Cardiac muscle cell (in vitro differentiated cells and primary cell): ENCODE data around the gene TSSK3. TPM values are rescaled to one million over a fixed set of nuclear protein-coding genes. Genes with fewer than 3 reads are reported as not detected.
A peak's percentile ranks its signal among the peaks of the same experiment; 100 is the strongest.

ENCODE experiments used
- DNase-seq, 2 donors: peaks; one replicate each; pipeline versions ENCODE4 v3.0.0 to v3.0.0-alpha.2; 2010 to 2017; ENCODE audit warnings: low read depth in 1 of 2, low spot score in 1 of 2
- H3K27ac ChIP-seq: fragments of 200-600 bp; sonication (generic); 2 replicates; pipeline ENCODE4 v1.5.1; 2016
- H3K27me3 ChIP-seq: fragments of 200-600 bp; sonication (generic); 2 replicates; pipeline ENCODE4 v1.6.0; 2016; ENCODE audit warnings: control low read depth
- H3K36me3 ChIP-seq: fragments of 200-600 bp; sonication (generic); 2 replicates; pipeline ENCODE4 v1.5.1; 2016; ENCODE audit warnings: control low read depth
- H3K4me1 ChIP-seq: fragments of 200-600 bp; sonication (generic); 2 replicates; pipeline ENCODE4 v1.8.1; 2017; ENCODE audit warnings: low read depth, mild to moderate bottlenecking, mixed run types
- H3K4me3 ChIP-seq: fragments of 200-600 bp; sonication (generic); 2 replicates; pipeline ENCODE4 v1.5.1; 2016; ENCODE audit warnings: mild to moderate bottlenecking
- H3K9me3 ChIP-seq: fragments of 200-600 bp; sonication (generic); 2 replicates; pipeline ENCODE4 v1.5.1; 2017; ENCODE audit warnings: low read depth, mild to moderate bottlenecking, control low read depth
- CTCF ChIP-seq: IDR thresholded peaks from 2 replicates; pipeline ENCODE4 v1.5.1; 2012; ENCODE audit warnings: low read depth, mild to moderate bottlenecking, low read length
- polyA plus RNA-seq: library from polyadenylated mRNA; unstranded; fragments of >200 nt; fragmentation: Nextera tagmentation; extraction: Ambion mirVana; gene quantifications from 2 replicates; pipeline ENCODE4 v1.2.1, GENCODE V29; 2016
- total RNA-seq: library from RNA; depleted of rRNA; stranded (reverse); fragments of >200 nt; gene quantifications from 2 replicates; pipeline ENCODE4 v1.2.3, GENCODE V29; 2016

TSSK3 gene
- total and polyA plus RNA-seq, 2 experiments from 2014 or later: 4.5 to 8.0 TPM

- Histone ChIP-seq H3K4me1 (peaks cover 7% of the 10 kb centered on the region), H3K9me3 (no peaks in the 10 kb centered on the region), H3K36me3 (peaks cover 4% of the 10 kb centered on the region), H3K4me3 (peak overlapping the region; percentile 25), H3K27ac (no peak overlapping the region), H3K27me3 (no peaks in the 10 kb centered on the region)
- no peak for DNase-seq
- no peak for TF ChIP-seq CTCF
These were observed 1.0 kb upstream of the TSSK3 start for GRCh38 chr1:32361308-32361673.

- peak; percentile 61 to 62 for DNase-seq
- Histone ChIP-seq H3K9me3 (no peaks in the 10 kb centered on the region), H3K27me3 (no peaks in the 10 kb centered on the region), H3K27ac (peak overlapping the region; percentile 30), H3K4me3 (peak overlapping the region; percentile 25), H3K36me3 (peaks cover 7% of the 10 kb centered on the region), H3K4me1 (peaks cover 7% of the 10 kb centered on the region)
- peak; percentile 59 for TF ChIP-seq CTCF
These were observed 465 bp upstream of the TSSK3 start for GRCh38 chr1:32361674-32362473.

- H3K4me1 ChIP-seq: peaks cover 7% of the 10 kb centered on the region
- no peaks in the 10 kb centered on the region for H3K27me3 ChIP-seq
- TF ChIP-seq CTCF: no peak
- DNase-seq: no peak
- H3K9me3 ChIP-seq: no peaks in the 10 kb centered on the region
- no peak overlapping the region for H3K4me3 ChIP-seq
- no peak overlapping the region for H3K27ac ChIP-seq
- peaks cover 21% of the 10 kb centered on the region for H3K36me3 ChIP-seq
These were observed 1.4 kb downstream of the TSSK3 start for GRCh38 chr1:32363713-32364112.

- Histone ChIP-seq H3K36me3 (peaks cover 29% of the 10 kb centered on the region), H3K4me1 (peaks cover 7% of the 10 kb centered on the region), H3K27ac (no peak overlapping the region), H3K4me3 (no peak overlapping the region), H3K9me3 (no peaks in the 10 kb centered on the region), H3K27me3 (no peaks in the 10 kb centered on the region)
- DNase-seq: no peak
- no peak for TF ChIP-seq CTCF
These were observed 2.5 kb downstream of the TSSK3 start for GRCh38 chr1:32364836-32365235.

- TF ChIP-seq CTCF: no peak
- H3K9me3 ChIP-seq: no peaks in the 10 kb centered on the region
- no peak overlapping the region for H3K27ac ChIP-seq
- peaks cover 29% of the 10 kb centered on the region for H3K36me3 ChIP-seq
- H3K4me1 ChIP-seq: peaks cover 7% of the 10 kb centered on the region
- H3K27me3 ChIP-seq: no peaks in the 10 kb centered on the region
- no peak overlapping the region for H3K4me3 ChIP-seq
- no peak for DNase-seq
These were observed 3.1 kb downstream of the TSSK3 start for GRCh38 chr1:32365445-32365844.
